ENCODE measurements around the gene CNTNAP5. TPM values are rescaled to one million over a fixed set of nuclear protein-coding genes. Genes with fewer than 3 reads are reported as not detected.

CNTNAP5 gene
- total RNA-seq, 2 donors from 2014 or later = not detected

DNA sequence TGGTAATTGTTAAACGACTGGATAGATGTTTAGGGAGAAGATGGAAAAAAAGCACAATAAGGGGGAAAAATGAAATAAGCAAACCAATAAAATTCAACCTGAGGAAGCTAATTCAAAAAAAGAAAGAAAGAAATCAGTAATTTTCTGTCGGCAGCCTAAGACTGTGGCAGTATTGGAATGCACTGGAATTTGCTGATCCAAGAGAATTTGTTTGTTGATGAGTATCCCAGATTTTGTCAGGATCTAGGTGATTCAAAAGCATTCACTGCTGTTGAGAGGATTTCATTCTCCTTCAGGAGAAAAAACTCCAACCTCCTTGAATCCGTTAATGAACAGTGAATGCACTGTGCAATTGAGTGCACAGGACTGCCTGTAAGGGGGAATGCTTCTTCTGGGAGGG lies 546.7 kb downstream of the CNTNAP5 start:
- DNase-seq (ENCODE audit: low spot score) = no peak

DNA sequence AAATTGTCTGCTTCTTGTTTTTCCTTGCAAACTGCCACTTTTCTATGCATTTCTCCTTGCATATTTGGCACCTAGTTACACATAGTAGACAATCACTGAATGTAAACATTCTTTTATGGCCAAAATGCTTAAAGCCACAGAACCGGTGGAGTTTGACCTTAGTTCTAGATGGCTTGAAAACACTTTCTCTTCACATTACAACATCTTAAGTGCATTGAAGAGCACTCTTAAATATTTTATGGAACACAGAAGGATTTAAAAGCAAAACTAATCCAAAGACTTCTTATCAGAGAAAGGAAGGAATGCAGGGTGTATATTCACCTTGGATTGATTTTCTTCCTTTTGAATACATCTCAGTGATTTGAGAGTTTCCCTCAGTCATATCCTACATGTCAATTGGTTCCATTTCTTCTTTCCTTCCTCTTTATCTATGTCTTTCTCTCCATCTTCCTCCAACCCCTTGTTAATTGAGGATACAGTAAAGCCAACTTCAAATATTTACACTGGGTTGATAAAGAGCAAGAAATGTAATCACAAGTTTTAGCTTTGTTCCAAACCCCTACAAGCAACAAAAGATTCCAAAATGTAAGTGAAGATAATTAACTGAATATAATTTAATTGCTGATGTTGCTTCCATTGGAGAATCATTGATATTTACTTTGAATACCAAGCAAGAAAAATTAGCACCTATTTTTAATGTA lies 548.0 kb downstream of the CNTNAP5 start:
- no peaks in the 10 kb centered on the region for H3K27me3 ChIP-seq (replicated peaks; ENCODE audit: insufficient read depth)
- no peaks in the 10 kb centered on the region for H3K36me3 ChIP-seq
- DNase-seq (ENCODE audit: low spot score) (no peak), ATAC-seq (ENCODE audit: insufficient number of reproducible peaks, low FRiP score, low read depth) (no peak)
- H3K9me3 ChIP-seq = no peaks in the 10 kb centered on the region
- H3K4me3 ChIP-seq = no peak overlapping the region
- TF ChIP-seq, protein P1, sequence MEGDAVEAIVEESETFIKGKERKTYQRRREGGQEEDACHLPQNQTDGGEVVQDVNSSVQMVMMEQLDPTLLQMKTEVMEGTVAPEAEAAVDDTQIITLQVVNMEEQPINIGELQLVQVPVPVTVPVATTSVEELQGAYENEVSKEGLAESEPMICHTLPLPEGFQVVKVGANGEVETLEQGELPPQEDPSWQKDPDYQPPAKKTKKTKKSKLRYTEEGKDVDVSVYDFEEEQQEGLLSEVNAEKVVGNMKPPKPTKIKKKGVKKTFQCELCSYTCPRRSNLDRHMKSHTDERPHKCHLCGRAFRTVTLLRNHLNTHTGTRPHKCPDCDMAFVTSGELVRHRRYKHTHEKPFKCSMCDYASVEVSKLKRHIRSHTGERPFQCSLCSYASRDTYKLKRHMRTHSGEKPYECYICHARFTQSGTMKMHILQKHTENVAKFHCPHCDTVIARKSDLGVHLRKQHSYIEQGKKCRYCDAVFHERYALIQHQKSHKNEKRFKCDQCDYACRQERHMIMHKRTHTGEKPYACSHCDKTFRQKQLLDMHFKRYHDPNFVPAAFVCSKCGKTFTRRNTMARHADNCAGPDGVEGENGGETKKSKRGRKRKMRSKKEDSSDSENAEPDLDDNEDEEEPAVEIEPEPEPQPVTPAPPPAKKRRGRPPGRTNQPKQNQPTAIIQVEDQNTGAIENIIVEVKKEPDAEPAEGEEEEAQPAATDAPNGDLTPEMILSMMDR (IDR thresholded peaks at IDR 0.05) = no peak
- no peak overlapping the region for H3K27ac ChIP-seq
- H3K4me1 ChIP-seq (ENCODE audit: control insufficient read depth in 1 of 2, low read depth in 2 of 2) = no peaks in the 10 kb centered on the region

More for the DNA sequence above, 546.7 kb downstream of the CNTNAP5 start:
- H3K4me1 ChIP-seq (ENCODE audit: control insufficient read depth in 1 of 2, low read depth in 2 of 2) = no peaks in the 10 kb centered on the region
- no peak overlapping the region for H3K4me3 ChIP-seq
- TF ChIP-seq, protein P1 (IDR thresholded peaks at IDR 0.05) = no peak
- no peak for ATAC-seq (ENCODE audit: insufficient number of reproducible peaks, low FRiP score, low read depth)
- H3K9me3 ChIP-seq = no peaks in the 10 kb centered on the region
- no peaks in the 10 kb centered on the region for H3K36me3 ChIP-seq
- H3K27me3 ChIP-seq (replicated peaks; ENCODE audit: insufficient read depth) = no peaks in the 10 kb centered on the region
- no peak overlapping the region for H3K27ac ChIP-seq

DNA sequence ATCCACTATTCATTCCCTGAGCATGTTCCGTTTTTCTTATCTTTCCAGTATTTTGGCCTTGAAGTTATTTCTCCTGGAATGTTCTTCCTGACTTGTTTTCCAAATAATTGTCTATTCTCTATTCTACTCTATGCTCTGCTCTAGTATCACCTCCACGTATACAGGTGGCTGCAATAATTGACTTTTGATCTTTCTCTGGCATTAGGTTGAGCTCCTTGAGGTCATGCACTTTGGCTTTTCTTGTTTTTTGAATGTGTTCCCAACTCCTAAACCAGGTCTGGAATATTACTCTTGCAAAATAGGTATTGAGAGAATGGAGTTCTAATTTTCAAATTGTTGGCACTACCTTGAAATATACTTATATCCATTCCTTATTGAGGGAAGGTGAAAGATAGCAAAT lies 550.4 kb downstream of the CNTNAP5 start:
- Histone ChIP-seq H3K9me3 (no peaks in the 10 kb centered on the region), H3K4me3 (no peak overlapping the region), H3K4me1 (ENCODE audit: control insufficient read depth in 1 of 2, low read depth in 2 of 2) (no peaks in the 10 kb centered on the region), H3K36me3 (no peaks in the 10 kb centered on the region), H3K27me3 (replicated peaks; ENCODE audit: insufficient read depth) (no peaks in the 10 kb centered on the region), H3K27ac (no peak overlapping the region)
- DNase-seq (ENCODE audit: low spot score) = no peak
- TF ChIP-seq, protein P1 (IDR thresholded peaks at IDR 0.05) = no peak
- ATAC-seq (ENCODE audit: insufficient number of reproducible peaks, low FRiP score, low read depth) = no peak

DNA sequence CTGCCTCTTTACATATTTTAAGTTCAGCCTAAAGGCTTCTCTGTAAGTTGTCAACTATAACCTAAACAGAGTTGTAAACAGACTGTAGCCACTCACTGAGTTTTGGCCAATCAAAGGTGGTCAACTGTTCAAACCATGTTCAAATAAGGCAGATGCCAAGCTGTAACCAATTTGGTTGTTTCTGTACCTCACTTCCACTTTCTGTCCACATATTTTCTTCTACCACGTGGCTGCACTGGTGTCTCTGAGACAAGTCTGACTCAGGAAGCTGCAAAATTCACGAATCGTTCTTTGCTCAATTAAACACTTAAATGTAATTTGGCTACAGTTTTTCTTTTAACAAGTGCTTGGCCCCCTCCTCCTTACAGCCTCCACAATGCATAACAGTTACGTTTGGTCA lies 555.2 kb downstream of the CNTNAP5 start:
- Histone ChIP-seq H3K36me3 (no peaks in the 10 kb centered on the region), H3K4me1 (ENCODE audit: control insufficient read depth in 1 of 2, low read depth in 2 of 2) (no peaks in the 10 kb centered on the region), H3K27me3 (replicated peaks; ENCODE audit: insufficient read depth) (no peaks in the 10 kb centered on the region), H3K9me3 (no peaks in the 10 kb centered on the region), H3K4me3 (no peak overlapping the region), H3K27ac (no peak overlapping the region)
- ATAC-seq (ENCODE audit: insufficient number of reproducible peaks, low FRiP score, low read depth) (no peak), DNase-seq (ENCODE audit: low spot score) (no peak)
- TF ChIP-seq, protein P1 (IDR thresholded peaks at IDR 0.05) = no peak

DNA sequence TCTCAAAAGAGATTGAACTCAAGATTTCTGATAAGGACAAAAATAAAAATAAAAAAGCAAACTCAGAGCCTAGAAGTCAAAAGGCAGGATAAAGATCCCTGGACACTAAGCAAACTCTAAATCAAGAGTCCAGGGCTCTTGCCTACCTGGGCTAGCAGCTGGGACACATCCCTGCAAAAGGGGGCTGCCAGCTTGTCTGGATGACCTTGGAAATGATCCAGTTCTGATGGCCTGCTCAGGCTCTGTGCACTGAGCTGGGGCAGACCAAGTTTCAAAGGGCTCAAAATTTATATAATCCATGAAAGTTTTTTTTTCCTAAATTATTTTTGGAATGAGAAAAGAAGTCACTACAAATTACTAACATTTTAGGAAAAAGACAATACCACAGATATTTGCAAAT lies 557.3 kb downstream of the CNTNAP5 start:
- Histone ChIP-seq H3K27ac (no peak overlapping the region), H3K4me3 (no peak overlapping the region), H3K9me3 (no peaks in the 10 kb centered on the region), H3K4me1 (ENCODE audit: control insufficient read depth in 1 of 2, low read depth in 2 of 2) (no peaks in the 10 kb centered on the region), H3K27me3 (replicated peaks; ENCODE audit: insufficient read depth) (no peaks in the 10 kb centered on the region), H3K36me3 (no peaks in the 10 kb centered on the region)
- DNase-seq (ENCODE audit: low spot score) = no peak
- ATAC-seq (ENCODE audit: insufficient number of reproducible peaks, low FRiP score, low read depth) = no peak
- TF ChIP-seq, protein P1 (IDR thresholded peaks at IDR 0.05) = no peak
